GM10248 (cell line): ENCODE measurements around the gene DSG2.

Experiments
- CTCF ChIA-PET: fragments of 300-600 bp; sonication (Branson Sonifier 250); formaldehyde crosslinking; extraction: SDS; loops from one replicate; lab custom pipeline; 2021; ENCODE audit warnings: antibody characterized with exemption; lab: Yijun Ruan, JAX
- POLR2A ChIA-PET: fragments of 350-650 bp; sonication (Branson Sonifier 250); formaldehyde crosslinking; extraction: SDS; loops from one replicate; lab custom pipeline; 2020; ENCODE audit warnings: antibody characterized with exemption; lab: Yijun Ruan, JAX
- DNase-seq: peaks from one replicate; pipeline ENCODE4 v3.0.0; 2012; ENCODE audit errors: extremely low spot score
- TF ChIP-seq, protein P1 (sequence below): IDR thresholded peaks from 2 replicates; pipeline ENCODE4 v1.5.1; 2012; ENCODE audit warnings: mild to moderate bottlenecking, low read depth; ENCODE audit errors: extremely low read depth, missing control alignments, control extremely low read depth

The DSG2 gene

GRCh38 chr18:31482051-31482450 lies 15.9 kb upstream of the DSG2 start:
- no peak for DNase-seq
- TF ChIP-seq, protein P1, sequence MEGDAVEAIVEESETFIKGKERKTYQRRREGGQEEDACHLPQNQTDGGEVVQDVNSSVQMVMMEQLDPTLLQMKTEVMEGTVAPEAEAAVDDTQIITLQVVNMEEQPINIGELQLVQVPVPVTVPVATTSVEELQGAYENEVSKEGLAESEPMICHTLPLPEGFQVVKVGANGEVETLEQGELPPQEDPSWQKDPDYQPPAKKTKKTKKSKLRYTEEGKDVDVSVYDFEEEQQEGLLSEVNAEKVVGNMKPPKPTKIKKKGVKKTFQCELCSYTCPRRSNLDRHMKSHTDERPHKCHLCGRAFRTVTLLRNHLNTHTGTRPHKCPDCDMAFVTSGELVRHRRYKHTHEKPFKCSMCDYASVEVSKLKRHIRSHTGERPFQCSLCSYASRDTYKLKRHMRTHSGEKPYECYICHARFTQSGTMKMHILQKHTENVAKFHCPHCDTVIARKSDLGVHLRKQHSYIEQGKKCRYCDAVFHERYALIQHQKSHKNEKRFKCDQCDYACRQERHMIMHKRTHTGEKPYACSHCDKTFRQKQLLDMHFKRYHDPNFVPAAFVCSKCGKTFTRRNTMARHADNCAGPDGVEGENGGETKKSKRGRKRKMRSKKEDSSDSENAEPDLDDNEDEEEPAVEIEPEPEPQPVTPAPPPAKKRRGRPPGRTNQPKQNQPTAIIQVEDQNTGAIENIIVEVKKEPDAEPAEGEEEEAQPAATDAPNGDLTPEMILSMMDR = no peak
- POLR2A ChIA-PET = no interaction called here
- CTCF ChIA-PET = interaction anchor here (0.9 to 1.6 kb wide), 5 partner anchors 15 to 57 kb away, joined by 3 to 4 read pairs (median 3); no protein-coding TSS in a partner anchor

DNA sequence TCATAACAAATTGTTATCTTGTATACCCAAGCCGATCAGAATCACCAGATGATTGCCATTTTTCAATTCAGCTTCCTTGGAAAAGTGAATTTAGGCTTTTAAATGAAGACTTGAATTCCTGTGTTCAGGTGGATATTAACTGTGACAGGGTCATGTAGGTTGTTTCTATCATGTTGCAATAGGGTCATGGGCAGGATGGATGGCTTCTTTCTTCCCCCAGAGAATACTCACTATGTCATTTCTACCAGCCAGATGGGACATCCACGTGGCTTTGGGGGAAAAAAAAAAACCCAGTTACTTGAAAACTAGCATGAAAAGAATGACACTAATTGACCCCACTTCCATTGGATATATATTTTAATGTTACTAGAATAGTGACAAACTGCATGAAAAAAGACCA lies 14.6 kb upstream of the DSG2 start:
- TF ChIP-seq, protein P1 = no peak
- POLR2A ChIA-PET = no interaction called here
- CTCF ChIA-PET = interaction anchor here (1.6 kb wide), 1 partner anchor 14 kb away, joined by 3 read pairs; no protein-coding TSS in a partner anchor
- DNase-seq = no peak

GRCh38 chr18:31484461-31484860 lies 13.5 kb upstream of the DSG2 start:
- ChIA-PET CTCF (interaction anchor here (1.6 kb wide), 1 partner anchor 15 kb away, joined by 3 read pairs; no protein-coding TSS in a partner anchor), POLR2A (no interaction called here)
- DNase-seq = no peak
- TF ChIP-seq, protein P1 = no peak

DNA sequence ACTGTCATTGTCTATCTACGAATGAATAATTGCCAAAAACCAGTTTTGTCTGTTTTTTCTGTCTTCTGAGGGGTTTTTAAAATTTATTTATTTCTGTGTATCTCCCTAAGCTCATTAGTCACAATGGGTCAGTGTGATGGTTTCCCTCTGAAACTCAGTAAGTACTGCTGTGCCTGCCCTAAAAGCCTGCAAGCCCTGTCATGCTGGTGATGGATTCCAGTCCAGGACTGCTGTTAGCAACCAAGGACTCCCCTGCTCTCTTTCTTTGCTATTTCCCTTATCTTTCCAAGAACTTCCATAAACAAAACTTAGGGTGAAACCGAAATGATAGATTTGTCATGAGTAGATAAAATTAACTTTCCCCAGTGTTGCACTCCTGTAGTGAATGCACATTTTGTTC lies 11.8 kb upstream of the DSG2 start:
- ChIA-PET POLR2A (no interaction called here), CTCF (interaction anchor here (1.6 kb wide), 1 partner anchor 238 kb away, joined by 3 read pairs; no protein-coding TSS in a partner anchor)
- TF ChIP-seq, protein P1 = no peak
- DNase-seq = no peak

- POLR2A ChIA-PET = no interaction called here
- no peak for DNase-seq
- TF ChIP-seq, protein P1 = no peak
- CTCF ChIA-PET = interaction anchor here (1.1 to 1.6 kb wide), 3 partner anchors 11 to 237 kb away, joined by 3 to 5 read pairs (median 3); no protein-coding TSS in a partner anchor
Observed at GRCh38 chr18:31487246-31488015, 10.5 kb upstream of the DSG2 start.

- no peak for DNase-seq
- POLR2A ChIA-PET = no interaction called here
- CTCF ChIA-PET = interaction anchor here (1.1 to 1.8 kb wide), 3 partner anchors 12 to 66 kb away, joined by 3 to 6 read pairs (median 4); no protein-coding TSS in a partner anchor
- TF ChIP-seq, protein P1 = no peak
Observed at GRCh38 chr18:31489311-31489710, 8.7 kb upstream of the DSG2 start.
